Activated naive CD8-positive, alpha-beta T cell treated with anti-CD3 and anti-CD28 coated beads for 36 hours (primary cell): Measurements from ENCODE around the gene RETREG2. TPM values are rescaled to one million over a fixed set of nuclear protein-coding genes. Genes with fewer than 3 reads are reported as not detected.

Experiments
- DNase-seq: peaks from one replicate; pipeline ENCODE4 v3.0.0; 2021
- H3K27ac Mint-ChIP-seq: one replicate; pipeline ENCODE4 v1.8.0; 2022; ENCODE audit warnings: mild to moderate bottlenecking, moderate library complexity, mixed read lengths
- H3K27me3 Mint-ChIP-seq: one replicate; pipeline ENCODE4 v1.8.0; 2022; ENCODE audit warnings: mild to moderate bottlenecking, mixed read lengths
- H3K36me3 Mint-ChIP-seq: one replicate; pipeline ENCODE4 v1.8.0; 2021; ENCODE audit warnings: mild to moderate bottlenecking, mixed read lengths
- H3K4me1 Mint-ChIP-seq: one replicate; pipeline ENCODE4 v1.8.0; 2021; ENCODE audit warnings: mixed read lengths
- H3K4me3 Mint-ChIP-seq: one replicate; pipeline ENCODE4 v1.8.0; 2022; ENCODE audit warnings: mild to moderate bottlenecking, moderate library complexity, mixed read lengths
- H3K9me3 Mint-ChIP-seq: one replicate; pipeline ENCODE4 v1.8.0; 2022; ENCODE audit warnings: mixed read lengths
- total RNA-seq, 2 experiments: library from RNA; stranded (reverse); gene quantifications; one replicate each; pipeline ENCODE4 v1.2.3, GENCODE V29; 2021

RETREG2 gene
- total RNA-seq, 2 experiments from 2014 or later = 54.2 to 57.7 TPM

DNA sequence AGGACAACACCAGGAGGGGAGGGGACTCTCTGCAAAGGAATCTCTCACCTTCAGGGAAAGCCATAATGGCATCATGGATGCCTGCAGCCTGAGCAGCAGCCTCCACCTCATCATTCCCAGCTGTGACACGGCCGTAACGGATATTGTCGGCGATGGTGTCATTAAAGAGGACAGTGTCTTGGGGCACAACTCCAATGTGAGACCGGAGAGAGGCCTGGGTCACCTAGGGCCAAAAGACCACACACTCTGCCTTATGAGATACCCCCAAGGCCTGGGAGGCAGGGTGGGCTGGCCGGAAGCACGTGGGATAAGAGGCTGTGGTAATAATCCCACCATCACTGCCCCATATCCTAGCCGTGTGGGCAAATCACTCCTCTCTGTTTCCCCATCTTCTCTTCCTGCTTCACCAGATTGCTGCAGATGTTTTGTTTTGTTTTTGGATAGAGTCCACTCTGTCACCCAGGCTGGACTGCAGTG, 32.8 kb downstream of the RETREG2 start:
- peaks cover 33% of the 10 kb centered on the region for H3K36me3 Mint-ChIP-seq
- peaks cover 40% of the 10 kb centered on the region for H3K4me1 Mint-ChIP-seq
- no peaks in the 10 kb centered on the region for H3K27me3 Mint-ChIP-seq
- H3K9me3 Mint-ChIP-seq = no peaks in the 10 kb centered on the region
- H3K27ac Mint-ChIP-seq = peak overlapping the region; percentile 3
- DNase-seq = no peak
- H3K4me3 Mint-ChIP-seq = no peak overlapping the region

DNA sequence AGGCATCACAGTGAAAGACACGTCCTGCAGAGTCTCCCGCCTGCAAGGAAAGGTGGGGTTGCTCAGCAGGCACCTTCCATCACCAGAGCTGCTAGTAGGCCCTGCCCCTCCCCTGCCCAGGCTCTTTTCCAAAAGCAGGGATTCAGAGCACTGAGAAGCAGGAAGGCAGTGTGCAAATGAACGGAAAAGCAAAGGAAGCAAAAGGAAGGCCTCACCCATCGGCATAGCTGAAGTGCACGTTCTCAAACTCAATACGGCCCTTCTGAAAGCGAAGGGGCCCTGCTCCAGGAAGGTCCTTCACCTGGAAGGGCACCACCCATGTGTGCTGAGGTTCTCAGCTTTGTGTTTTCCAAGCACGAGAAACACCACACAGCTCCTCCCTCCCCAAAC, 34.9 kb downstream of the RETREG2 start:
- Mint-ChIP-seq H3K9me3 (no peaks in the 10 kb centered on the region), H3K27me3 (no peaks in the 10 kb centered on the region), H3K27ac (no peak overlapping the region), H3K4me1 (peaks cover 42% of the 10 kb centered on the region), H3K4me3 (no peak overlapping the region), H3K36me3 (peaks cover 40% of the 10 kb centered on the region)
- DNase-seq = no peak

DNA sequence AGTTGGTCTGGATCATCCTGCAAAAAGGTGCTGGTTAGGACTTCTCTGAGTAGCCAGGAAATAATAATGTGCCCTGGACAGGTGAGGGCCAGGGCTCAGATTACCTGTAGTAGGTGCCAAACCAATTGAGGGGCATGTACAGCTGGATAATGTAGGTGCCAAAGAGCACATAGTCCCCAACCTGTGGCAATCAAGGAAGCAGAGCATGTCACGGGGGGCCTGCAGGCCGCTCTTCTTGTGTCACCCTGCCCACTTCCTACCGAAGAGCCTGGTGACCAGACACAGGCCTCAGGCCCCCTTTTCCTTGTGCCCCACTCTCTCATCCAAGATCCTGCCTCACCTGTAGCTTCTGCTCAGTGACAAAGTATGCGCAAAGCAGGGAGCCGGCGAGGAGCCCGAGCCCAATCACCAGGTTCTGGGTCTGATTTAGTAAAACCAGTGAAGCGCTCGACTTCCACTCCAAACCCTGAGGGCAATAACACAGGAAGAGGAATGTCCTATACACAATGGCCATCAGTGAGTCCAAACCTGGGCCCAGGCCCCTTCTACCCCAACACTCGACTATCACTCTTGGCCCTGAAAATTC, 35.5 kb downstream of the RETREG2 start:
- Mint-ChIP-seq H3K4me3 (no peak overlapping the region), H3K4me1 (peaks cover 37% of the 10 kb centered on the region), H3K9me3 (no peaks in the 10 kb centered on the region), H3K36me3 (peaks cover 35% of the 10 kb centered on the region), H3K27me3 (no peaks in the 10 kb centered on the region), H3K27ac (no peak overlapping the region)
- no peak for DNase-seq

DNA sequence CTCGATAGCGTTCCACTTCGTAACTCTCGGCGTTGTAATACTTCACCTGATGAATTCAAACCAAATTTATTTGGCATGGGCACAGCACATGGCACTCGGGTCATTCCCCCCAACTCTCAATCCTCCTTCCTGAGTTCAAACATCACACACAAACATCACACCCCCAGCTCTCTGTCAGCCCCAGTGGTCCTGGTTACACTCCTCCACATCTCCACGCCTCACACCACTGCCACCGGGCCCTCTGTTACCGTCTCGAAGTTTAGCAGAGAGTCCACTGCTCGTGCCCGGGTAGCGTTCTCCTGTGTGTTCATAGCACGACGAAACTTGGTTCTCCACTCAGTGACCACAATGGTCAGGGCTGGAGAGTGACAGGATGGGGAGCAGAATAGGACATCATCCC, 36.1 kb downstream of the RETREG2 start:
- no peaks in the 10 kb centered on the region for H3K9me3 Mint-ChIP-seq
- peaks cover 34% of the 10 kb centered on the region for H3K4me1 Mint-ChIP-seq
- no peaks in the 10 kb centered on the region for H3K27me3 Mint-ChIP-seq
- H3K27ac Mint-ChIP-seq = no peak overlapping the region
- H3K4me3 Mint-ChIP-seq = no peak overlapping the region
- no peak for DNase-seq
- H3K36me3 Mint-ChIP-seq = peaks cover 33% of the 10 kb centered on the region

DNA sequence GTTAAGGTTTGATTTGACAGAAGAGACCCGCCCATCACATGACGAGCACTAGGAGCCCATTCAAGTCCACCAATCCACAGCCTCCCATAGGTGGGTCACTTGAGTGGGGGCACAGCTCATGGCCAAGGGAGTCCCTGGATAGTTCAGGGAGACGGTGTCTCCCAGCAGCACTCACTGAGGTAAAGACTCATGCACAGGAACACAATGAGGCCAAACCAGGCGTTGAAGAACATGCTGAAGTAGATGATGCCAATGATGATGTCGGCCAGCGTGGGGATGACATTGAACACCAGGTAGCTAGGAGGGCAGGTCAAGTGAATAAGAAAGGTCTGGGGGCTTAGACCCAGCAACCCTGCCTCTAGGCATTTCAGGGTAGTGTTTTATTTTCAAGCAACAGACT, 36.7 kb downstream of the RETREG2 start:
- no peaks in the 10 kb centered on the region for H3K27me3 Mint-ChIP-seq
- H3K4me3 Mint-ChIP-seq = no peak overlapping the region
- no peak for DNase-seq
- H3K27ac Mint-ChIP-seq = no peak overlapping the region
- peaks cover 33% of the 10 kb centered on the region for H3K36me3 Mint-ChIP-seq
- no peaks in the 10 kb centered on the region for H3K9me3 Mint-ChIP-seq
- peaks cover 31% of the 10 kb centered on the region for H3K4me1 Mint-ChIP-seq

DNA sequence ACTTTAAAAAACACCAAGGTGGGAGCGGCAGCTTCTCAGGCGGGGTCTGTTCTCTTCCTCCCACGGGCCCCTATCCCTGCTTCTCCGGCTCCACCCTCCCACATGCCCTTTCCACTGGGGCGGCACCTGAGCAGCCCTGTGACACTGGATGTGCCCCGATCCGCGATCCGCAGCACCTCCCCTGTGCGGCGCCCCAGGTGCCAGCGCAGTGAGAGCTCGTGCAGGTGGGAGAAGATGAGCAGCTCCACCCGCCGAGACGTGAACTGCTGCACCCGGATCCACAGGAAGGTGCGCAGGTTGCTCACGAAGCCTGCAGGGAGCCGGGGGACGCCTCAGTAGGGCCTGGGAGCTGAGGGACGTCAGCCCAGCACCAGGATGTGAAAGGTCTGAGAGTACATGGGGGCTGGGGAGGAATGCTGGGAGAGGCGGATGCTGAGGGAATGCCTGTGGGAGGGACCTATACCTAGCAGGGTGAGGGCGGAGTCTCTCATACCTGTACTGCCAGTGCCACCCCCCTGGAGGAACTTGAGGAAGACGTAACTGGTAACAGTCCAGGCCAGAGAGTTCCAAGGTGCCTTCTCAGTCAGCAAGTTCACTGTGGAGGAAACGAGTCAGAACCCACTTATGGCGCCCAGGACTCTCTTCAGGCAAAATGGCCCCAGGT, 37.9 kb downstream of the RETREG2 start:
- DNase-seq = no peak
- peaks cover 25% of the 10 kb centered on the region for H3K4me1 Mint-ChIP-seq
- H3K9me3 Mint-ChIP-seq = no peaks in the 10 kb centered on the region
- peaks cover 31% of the 10 kb centered on the region for H3K36me3 Mint-ChIP-seq
- no peaks in the 10 kb centered on the region for H3K27me3 Mint-ChIP-seq
- no peak overlapping the region for H3K4me3 Mint-ChIP-seq
- H3K27ac Mint-ChIP-seq = no peak overlapping the region

DNA sequence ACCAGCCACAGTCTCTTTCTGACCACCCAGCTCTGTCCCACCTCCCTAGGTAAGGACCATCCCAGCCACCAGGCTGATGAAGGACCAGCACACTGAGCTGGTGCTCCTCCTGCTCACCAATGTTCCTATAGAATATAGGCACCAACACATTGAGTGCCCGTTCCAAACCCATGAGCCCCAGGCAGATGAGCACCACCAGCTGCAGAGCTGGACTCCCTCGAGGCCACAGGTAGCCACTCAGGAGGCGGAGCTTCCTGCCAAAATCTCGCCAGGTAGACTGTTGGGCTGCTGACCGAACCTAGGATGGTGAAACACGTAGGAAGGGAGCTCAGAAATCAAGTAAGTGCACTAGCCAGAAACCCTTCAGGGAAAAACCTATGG, 38.5 kb downstream of the RETREG2 start:
- no peak overlapping the region for H3K27ac Mint-ChIP-seq
- no peaks in the 10 kb centered on the region for H3K9me3 Mint-ChIP-seq
- no peaks in the 10 kb centered on the region for H3K27me3 Mint-ChIP-seq
- peaks cover 23% of the 10 kb centered on the region for H3K4me1 Mint-ChIP-seq
- H3K36me3 Mint-ChIP-seq = peaks cover 31% of the 10 kb centered on the region
- no peak for DNase-seq
- H3K4me3 Mint-ChIP-seq = no peak overlapping the region

DNA sequence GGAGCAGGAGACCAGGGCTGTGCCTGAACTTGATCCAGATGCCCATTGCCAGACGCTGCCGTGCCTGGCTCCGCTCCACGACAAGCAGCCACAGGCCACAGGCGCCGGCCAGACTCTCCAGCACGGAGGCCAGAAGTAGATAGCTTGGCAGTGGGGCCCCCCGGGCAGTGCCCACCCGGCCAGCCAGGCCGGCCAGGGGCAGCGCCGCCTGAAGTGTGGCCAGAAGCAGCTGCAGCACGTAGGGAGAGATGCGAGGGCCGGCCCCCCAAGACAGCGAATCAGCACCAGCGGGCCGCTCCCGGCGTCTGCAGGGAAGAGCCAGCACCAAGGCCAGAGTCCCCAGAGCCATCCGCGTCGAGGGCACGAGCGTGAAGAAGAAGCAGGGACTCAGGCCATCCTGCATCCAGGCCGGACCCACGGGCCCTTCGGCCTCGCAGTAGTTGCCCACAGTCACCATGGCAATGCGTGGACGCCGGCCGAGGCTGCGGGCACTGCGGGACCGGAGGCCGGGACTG, 40.2 kb downstream of the RETREG2 start:
- peak; percentile 47 for DNase-seq
- H3K27ac Mint-ChIP-seq = peak overlapping the region; percentile 80
- no peaks in the 10 kb centered on the region for H3K27me3 Mint-ChIP-seq
- peak overlapping the region; percentile 87 for H3K4me3 Mint-ChIP-seq
- peaks cover 21% of the 10 kb centered on the region for H3K4me1 Mint-ChIP-seq
- H3K36me3 Mint-ChIP-seq = peaks cover 25% of the 10 kb centered on the region
- H3K9me3 Mint-ChIP-seq = no peaks in the 10 kb centered on the region

DNA sequence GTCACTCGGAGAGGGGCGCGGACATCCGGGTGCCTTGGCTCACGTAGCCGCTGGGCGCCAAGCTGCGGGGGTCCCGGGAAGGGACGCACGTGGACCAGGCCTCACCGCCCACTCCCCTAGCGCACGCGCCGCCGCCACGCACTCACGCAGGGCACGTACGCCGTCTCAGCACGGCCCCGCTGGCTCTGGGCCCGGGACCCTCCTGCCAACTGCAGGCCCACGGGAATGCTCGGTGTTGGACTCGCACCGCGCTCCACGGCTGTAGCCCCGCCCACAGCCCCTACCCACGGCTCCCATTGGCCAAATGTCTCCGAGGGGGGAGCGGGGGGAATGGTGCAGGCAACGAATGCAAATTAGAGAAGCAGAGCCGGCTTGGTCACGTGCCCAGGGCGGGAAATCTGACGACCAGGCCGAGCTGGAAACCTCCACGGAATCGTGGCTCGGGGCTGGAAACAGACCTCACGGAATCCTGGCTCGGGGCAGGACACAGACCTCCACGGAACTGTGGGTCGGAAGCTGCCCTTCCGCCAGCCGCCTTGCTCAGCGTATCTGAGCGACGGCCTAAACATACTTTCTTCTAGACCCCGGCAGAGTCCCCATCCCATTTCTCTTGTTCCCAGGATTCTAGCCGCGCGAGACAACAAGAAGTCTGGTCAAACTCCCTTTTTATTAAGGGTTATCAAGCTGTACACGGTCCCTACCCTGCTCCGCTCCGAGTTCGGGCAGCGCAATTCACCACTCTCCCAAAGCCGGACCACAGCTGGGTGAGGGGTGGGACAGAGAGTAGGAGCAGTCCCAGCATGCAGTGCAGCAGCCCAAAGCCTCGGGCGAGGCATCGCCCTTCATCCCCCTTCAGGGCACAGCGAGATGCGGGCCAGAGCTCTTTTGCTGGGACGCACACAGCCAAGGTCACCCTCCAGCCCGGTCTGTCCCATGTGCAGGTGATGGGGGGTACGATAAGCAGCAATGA, 40.9 kb downstream of the RETREG2 start, which contains the start of gene ABCB6:
ABCB6 (minus strand) TSS at position 227 of the 970 bp plus-strand sequence. CDS start 285 bp downstream, outside the sequence.
- peak within 1 kb of the TSS; percentile 87 for H3K4me3 Mint-ChIP-seq
- peaks cover 28% of the 10 kb centered on the region for H3K36me3 Mint-ChIP-seq
- no peaks in the 10 kb centered on the region for H3K27me3 Mint-ChIP-seq
- DNase-seq = peak; percentile 90
- peaks cover 21% of the 10 kb centered on the region for H3K4me1 Mint-ChIP-seq
- peak within 1 kb of the TSS; percentile 82 for H3K27ac Mint-ChIP-seq
- H3K9me3 Mint-ChIP-seq = no peaks in the 10 kb centered on the region

DNA sequence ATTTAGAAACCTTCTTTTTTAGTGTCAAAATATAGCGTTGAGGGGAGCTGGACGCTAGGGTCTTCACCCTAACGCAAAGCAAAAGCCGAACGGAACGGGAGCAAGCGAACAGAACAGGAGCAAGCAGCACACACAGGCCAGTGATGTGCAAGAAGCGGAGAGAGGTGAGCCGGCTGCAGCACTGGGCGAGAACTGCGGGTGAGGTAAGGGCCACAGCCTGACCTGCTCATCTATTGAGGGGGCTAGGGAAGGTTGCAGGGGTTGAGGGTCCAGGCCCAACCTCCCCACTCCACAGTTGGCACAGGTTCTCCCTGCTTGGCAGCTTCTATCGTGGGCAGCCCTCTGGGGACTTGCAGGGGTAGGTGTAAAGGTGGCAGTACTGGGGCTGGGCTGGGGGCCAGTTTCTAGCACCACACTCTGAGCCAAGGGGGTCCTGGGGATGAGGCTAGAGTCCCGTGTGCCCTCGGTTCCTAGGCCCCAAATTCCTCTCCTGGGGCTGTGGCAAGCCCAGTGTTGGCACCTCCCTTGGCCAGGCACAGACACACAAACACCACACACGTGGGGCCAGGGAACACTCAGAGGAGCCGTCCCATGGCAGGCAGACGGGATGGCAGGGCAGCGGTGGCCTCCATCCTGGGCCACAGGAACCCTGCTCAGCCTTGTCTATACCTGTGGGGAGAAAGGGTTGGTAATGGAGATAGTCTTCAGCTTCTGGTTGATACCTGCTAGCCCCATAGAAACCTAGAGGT, 41.9 kb downstream of the RETREG2 start:
- H3K36me3 Mint-ChIP-seq = peaks cover 25% of the 10 kb centered on the region
- no peak for DNase-seq
- no peaks in the 10 kb centered on the region for H3K27me3 Mint-ChIP-seq
- H3K4me1 Mint-ChIP-seq = peaks cover 21% of the 10 kb centered on the region
- H3K4me3 Mint-ChIP-seq = no peak overlapping the region
- H3K27ac Mint-ChIP-seq = peak overlapping the region; percentile 19
- H3K9me3 Mint-ChIP-seq = no peaks in the 10 kb centered on the region

DNA sequence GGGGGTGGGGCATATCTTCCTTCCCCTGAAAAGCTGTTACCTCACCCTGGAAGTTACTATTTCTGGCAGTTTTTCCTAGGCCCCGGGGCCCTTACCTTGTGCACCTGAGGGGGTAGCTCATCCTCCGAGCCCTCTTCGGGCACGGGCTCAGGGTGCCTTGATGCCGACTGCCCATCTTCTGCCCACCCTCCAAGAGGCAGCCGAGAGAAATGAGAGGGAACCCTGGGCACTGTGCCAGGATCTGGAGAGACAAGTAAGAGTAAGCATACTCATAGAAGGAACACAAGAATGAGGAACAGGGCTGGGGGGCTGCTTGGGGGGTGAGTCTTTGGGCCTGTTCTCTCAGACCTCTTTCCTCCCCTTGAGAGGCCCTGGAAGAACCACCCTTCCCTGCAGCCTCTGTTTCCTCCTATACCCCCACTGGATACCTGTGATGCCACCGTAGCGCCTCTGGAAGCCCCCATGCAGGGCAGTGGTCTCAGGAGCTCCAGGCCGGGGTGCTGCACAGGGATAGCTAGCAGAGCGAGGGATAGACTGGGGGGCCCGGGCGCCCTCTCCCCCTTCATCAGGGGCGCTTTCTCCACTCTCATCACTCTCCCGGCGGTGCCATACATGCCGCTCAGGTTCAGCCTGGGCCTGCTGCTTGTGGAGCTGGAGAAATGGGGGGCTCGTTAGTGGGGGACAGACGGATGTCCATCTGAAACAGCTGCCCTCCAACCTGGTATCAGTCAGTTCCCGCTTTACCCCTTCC, 42.8 kb downstream of the RETREG2 start:
- no peak for DNase-seq
- H3K4me1 Mint-ChIP-seq = peaks cover 21% of the 10 kb centered on the region
- H3K27me3 Mint-ChIP-seq = no peaks in the 10 kb centered on the region
- H3K9me3 Mint-ChIP-seq = no peaks in the 10 kb centered on the region
- H3K27ac Mint-ChIP-seq = no peak overlapping the region
- no peak overlapping the region for H3K4me3 Mint-ChIP-seq
- peaks cover 27% of the 10 kb centered on the region for H3K36me3 Mint-ChIP-seq

DNA sequence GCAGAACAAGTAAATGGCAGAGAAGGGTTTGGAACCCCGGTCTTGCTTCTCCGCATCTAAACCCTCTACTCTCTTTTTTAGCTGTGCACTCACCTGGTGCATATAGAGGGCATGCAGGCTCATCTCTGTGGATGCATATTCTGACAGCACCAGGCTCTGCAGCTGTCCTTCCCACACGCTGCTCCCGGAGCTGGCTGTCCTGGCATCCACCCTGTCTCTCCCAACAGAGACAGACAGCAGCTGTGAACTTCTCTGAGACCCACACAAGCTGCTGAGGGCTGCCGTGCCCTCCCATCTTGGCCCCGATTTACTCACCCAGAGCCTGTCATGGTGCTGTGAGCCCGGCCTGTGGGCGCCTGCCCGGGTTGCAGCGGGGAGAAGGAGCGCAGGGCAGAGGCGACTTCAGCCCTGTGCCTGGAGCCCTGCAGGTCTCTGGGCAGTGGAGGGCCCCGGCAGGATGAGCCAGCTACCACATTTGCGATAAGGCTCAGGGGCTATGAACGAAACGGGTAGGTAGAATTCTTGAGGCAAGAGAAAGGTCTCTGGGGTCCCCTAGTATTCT, 44.0 kb downstream of the RETREG2 start:
- Mint-ChIP-seq H3K27ac (no peak overlapping the region), H3K27me3 (no peaks in the 10 kb centered on the region), H3K9me3 (no peaks in the 10 kb centered on the region), H3K36me3 (peaks cover 23% of the 10 kb centered on the region), H3K4me3 (no peak overlapping the region), H3K4me1 (peaks cover 17% of the 10 kb centered on the region)
- DNase-seq = no peak

DNA sequence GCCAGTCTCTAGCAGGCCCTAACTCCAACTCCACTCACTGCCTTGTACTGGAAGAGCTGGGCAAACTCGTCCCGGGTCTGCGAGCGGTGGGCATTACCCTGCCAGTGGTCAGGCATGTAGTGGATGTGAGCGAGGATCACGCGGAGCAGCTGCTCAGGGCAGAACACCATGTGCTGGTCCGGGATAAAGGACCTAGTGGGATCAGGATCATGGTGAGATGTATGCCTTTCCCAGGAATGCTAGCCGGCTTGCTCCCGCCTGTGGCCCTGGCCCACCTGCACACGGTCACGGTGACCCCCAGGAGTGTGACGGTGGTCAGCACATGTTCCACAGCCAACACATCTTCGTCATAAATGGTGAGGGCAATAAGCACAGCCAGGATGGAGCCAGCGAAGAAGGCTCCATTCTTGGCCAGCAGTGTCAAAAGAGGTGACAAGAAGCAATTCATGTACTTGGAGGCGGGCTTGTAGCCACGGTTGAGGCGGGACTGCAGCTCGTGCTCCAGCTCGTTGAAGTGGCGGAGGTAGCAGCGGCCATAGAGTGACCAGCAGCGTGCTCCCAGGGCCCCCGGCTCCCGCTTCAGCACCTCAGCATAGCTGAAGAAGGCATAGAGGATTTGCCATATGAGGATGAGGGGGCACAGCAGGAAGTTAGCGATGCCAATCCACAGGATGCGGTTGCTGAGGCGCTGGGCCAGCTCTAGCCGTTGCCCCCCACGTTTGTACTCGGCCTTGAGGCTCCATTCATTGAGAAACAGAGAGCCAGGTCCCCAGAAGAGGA, 45.9 kb downstream of the RETREG2 start:
- Mint-ChIP-seq H3K9me3 (no peaks in the 10 kb centered on the region), H3K36me3 (peaks cover 35% of the 10 kb centered on the region), H3K27me3 (no peaks in the 10 kb centered on the region), H3K4me3 (no peak overlapping the region), H3K4me1 (peaks cover 20% of the 10 kb centered on the region), H3K27ac (no peak overlapping the region)
- no peak for DNase-seq
